ENCODE measurements around the gene VGLL4. TPM values are rescaled to one million over a fixed set of nuclear protein-coding genes. Genes with fewer than 3 reads are reported as not detected.

VGLL4 gene
- total RNA-seq, 4 donors from 2014 or later: 53.4 to 128 (median 58.2) TPM

DNA sequence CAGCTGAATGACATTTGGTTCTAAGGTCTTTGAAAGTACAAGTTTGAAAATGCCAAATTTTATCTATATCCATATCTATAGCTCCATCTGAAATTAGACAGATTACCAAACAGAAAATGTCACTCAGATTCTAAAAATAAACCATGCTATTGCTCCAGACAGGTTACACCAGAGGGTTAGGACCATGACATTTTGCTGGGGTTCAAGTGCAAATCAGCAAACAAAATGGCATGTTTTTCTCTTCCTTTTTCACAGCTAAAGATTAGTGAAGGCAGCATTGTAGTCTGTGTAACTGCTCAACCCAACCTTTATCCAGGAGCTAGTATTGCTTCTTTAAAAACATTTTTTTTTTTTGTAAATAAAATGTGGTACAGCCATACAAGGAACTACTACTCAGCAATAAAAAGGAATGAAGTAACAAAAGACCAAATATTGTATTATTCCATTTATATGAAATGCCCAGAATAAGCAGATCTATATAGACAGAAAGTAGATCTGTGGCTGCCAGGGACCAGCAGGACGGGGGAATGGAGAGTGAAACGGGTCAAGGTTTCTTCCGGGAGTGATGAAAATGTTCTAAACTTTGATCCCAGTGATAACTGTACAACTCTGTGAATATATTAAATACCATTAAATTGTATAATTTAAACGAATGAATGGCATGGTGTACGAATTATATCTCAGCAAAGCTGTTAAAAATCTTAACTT is 18.2 kb downstream of the VGLL4 start:
- Histone ChIP-seq H3K36me3 (no peaks in the 10 kb centered on the region), H3K27me3 (no peaks in the 10 kb centered on the region), H3K4me3 (no peak overlapping the region), H3K9me3 (no peaks in the 10 kb centered on the region), H3K4me1 (peaks cover 6 to 86% (median 9%) of the 10 kb centered on the region in 3 donors), H3K27ac (no peak overlapping the region)
- WGBS, 2 donors (ENCODE audit: low coverage in 1 of 2): 89% methylated on average over 4 to 5 of the region's 5 CpGs
- no peak for TF ChIP-seq EP300 (IDR thresholded peaks at IDR 0.05)
- no peak for ATAC-seq

GRCh38 chr3:11624704-11625375 is 18.9 kb downstream of the VGLL4 start:
- H3K27ac ChIP-seq: no peak overlapping the region
- TF ChIP-seq, protein P1, sequence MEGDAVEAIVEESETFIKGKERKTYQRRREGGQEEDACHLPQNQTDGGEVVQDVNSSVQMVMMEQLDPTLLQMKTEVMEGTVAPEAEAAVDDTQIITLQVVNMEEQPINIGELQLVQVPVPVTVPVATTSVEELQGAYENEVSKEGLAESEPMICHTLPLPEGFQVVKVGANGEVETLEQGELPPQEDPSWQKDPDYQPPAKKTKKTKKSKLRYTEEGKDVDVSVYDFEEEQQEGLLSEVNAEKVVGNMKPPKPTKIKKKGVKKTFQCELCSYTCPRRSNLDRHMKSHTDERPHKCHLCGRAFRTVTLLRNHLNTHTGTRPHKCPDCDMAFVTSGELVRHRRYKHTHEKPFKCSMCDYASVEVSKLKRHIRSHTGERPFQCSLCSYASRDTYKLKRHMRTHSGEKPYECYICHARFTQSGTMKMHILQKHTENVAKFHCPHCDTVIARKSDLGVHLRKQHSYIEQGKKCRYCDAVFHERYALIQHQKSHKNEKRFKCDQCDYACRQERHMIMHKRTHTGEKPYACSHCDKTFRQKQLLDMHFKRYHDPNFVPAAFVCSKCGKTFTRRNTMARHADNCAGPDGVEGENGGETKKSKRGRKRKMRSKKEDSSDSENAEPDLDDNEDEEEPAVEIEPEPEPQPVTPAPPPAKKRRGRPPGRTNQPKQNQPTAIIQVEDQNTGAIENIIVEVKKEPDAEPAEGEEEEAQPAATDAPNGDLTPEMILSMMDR (IDR thresholded peaks at IDR 0.05): no peak
- no peak for TF ChIP-seq POLR2AphosphoS5 (IDR thresholded peaks at IDR 0.05)
- no peak for TF ChIP-seq EP300 (IDR thresholded peaks at IDR 0.05)
- TF ChIP-seq POLR2A (IDR thresholded peaks at IDR 0.05): no peak
- 78 to 81% methylated on average over 7 of the region's 7 CpGs for WGBS, 2 donors (ENCODE audit: low coverage in 1 of 2)

GRCh38 chr3:11624161-11624560 is 19.6 kb downstream of the VGLL4 start:
- H3K27me3 ChIP-seq: no peaks in the 10 kb centered on the region
- 67 to 72% methylated on average over 6 to 8 of the region's 8 CpGs for WGBS, 2 donors (ENCODE audit: low coverage in 1 of 2)
- H3K36me3 ChIP-seq: no peaks in the 10 kb centered on the region
- no peak for ATAC-seq
- H3K9me3 ChIP-seq: no peaks in the 10 kb centered on the region
- H3K4me3 ChIP-seq: no peak overlapping the region
- no peak for TF ChIP-seq EP300 (IDR thresholded peaks at IDR 0.05)
- TF ChIP-seq, protein P1 (IDR thresholded peaks at IDR 0.05): no peak
- H3K27ac ChIP-seq: no peak overlapping the region
- H3K4me1 ChIP-seq: peaks cover 0 to 86% (median 6%) of the 10 kb centered on the region in 3 donors

More at GRCh38 chr3:11624704-11625375, 18.9 kb downstream of the VGLL4 start:
- Histone ChIP-seq H3K27me3 (no peaks in the 10 kb centered on the region), H3K4me3 (no peak overlapping the region), H3K9me3 (no peaks in the 10 kb centered on the region), H3K4me1 (peaks cover under 1 to 86% (median 8%) of the 10 kb centered on the region in 3 donors), H3K36me3 (no peaks in the 10 kb centered on the region)
- ATAC-seq: no peak

DNA sequence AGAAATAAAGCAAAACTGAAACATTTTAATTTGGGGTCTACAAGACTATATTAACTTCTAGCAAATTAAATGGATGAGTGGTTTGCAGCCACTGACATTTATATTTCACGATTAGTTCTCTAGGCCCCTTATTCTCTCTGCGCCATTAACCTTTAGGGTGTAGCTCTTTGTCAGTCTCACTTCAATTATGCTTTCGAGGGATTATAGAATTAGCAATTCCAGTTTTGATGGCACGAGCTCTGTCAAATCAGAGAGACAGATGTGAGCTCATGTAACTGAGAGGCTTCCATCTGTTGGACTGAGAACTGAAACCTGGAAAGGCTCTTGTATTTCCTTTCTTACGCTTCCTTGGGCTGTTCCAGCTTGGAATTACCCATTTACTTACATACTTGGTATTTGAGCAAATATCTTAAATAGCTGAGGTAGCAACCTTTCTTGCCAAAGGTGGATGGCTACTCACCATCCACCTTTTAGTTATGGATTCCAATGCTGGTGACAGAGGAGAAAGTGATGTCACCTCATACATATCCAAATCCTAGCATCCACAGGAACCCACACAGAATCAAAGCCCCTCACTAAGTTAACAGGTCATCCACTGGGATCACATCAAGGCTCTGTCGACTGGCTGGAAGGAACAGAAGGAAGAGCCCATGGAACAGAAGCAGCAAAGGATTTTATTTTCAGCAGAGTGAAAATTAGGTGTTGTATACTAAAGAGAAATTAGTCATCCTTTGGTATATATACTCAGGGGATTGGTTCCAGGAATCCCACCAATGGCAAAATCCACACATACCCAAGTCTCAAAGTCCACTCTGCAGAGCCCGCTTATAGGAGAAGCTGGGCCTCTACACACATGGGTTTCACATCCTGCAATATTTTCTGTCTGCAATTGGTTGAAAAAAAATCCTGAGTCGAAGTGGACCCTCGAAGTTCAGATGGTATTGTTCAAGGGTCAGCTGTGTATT is 20.8 kb downstream of the VGLL4 start:
- Histone ChIP-seq H3K36me3 (no peaks in the 10 kb centered on the region), H3K9me3 (no peaks in the 10 kb centered on the region), H3K4me3 (no peak overlapping the region), H3K27ac (no peak overlapping the region), H3K4me1 (peaks cover 0 to 89% (median 6%) of the 10 kb centered on the region in 3 donors), H3K27me3 (no peaks in the 10 kb centered on the region)
- TF ChIP-seq, protein P1 (IDR thresholded peaks at IDR 0.05): no peak
- TF ChIP-seq POLR2A (IDR thresholded peaks at IDR 0.05) (no peak), EP300 (IDR thresholded peaks at IDR 0.05) (no peak), POLR2AphosphoS5 (IDR thresholded peaks at IDR 0.05) (no peak)
- no peak for ATAC-seq
- 86 to 90% methylated on average over 5 to 8 of the region's 9 CpGs for WGBS, 2 donors (ENCODE audit: low coverage in 1 of 2)

- H3K4me1 ChIP-seq: peaks cover 0 to 90% (median 3%) of the 10 kb centered on the region in 3 donors
- 78 to 95% methylated on average over 2 of the region's 2 CpGs for WGBS, 2 donors (ENCODE audit: low coverage in 1 of 2)
These were observed 22.6 kb downstream of the VGLL4 start for GRCh38 chr3:11621077-11621476.

More at GRCh38 chr3:11621077-11621476, 22.6 kb downstream of the VGLL4 start:
- no peaks in the 10 kb centered on the region for H3K36me3 ChIP-seq
- ATAC-seq: no peak
- no peaks in the 10 kb centered on the region for H3K9me3 ChIP-seq
- no peaks in the 10 kb centered on the region for H3K27me3 ChIP-seq
- no peak overlapping the region for H3K27ac ChIP-seq
- no peak overlapping the region for H3K4me3 ChIP-seq
- TF ChIP-seq, protein P1 (IDR thresholded peaks at IDR 0.05): no peak
- TF ChIP-seq EP300 (IDR thresholded peaks at IDR 0.05) (no peak), POLR2AphosphoS5 (IDR thresholded peaks at IDR 0.05) (no peak), POLR2A (IDR thresholded peaks at IDR 0.05) (no peak)

Measured in gastroesophageal sphincter (tissue), 4 donors.